KOPT-K1 (cell line): ENCODE results near the gene CDK18.

Experiments
- H3K27ac ChIP-seq: fragments of 200-600 bp; sonication (generic); 2 replicates; pipeline ENCODE4 v1.5.1; 2016; ENCODE audit warnings: antibody characterized with exemption, mild to moderate bottlenecking, low read depth, low read length; ENCODE audit not compliant: poor library complexity, severe bottlenecking
- H3K36me3 ChIP-seq: fragments of 200-600 bp; sonication (generic); 2 replicates; pipeline ENCODE4 v1.5.1; 2017; ENCODE audit warnings: antibody characterized with exemption, mild to moderate bottlenecking, low read length, moderate library complexity; ENCODE audit not compliant: insufficient read depth
- H3K9me3 ChIP-seq: fragments of 200-600 bp; sonication (generic); 2 replicates; pipeline ENCODE4 v1.5.1; 2017; ENCODE audit warnings: antibody characterized with exemption, low read length, mild to moderate bottlenecking; ENCODE audit not compliant: insufficient read depth, poor library complexity, severe bottlenecking

CDK18 gene

GRCh38 chr1:205506409-205507200, 2.1 kb downstream of the CDK18 start:
- H3K36me3 ChIP-seq, result no peaks in the 10 kb centered on the region
- H3K27ac ChIP-seq, result no peak overlapping the region
- H3K9me3 ChIP-seq, result no peaks in the 10 kb centered on the region

- Histone ChIP-seq H3K36me3 (no peaks in the 10 kb centered on the region), H3K9me3 (no peaks in the 10 kb centered on the region), H3K27ac (no peak overlapping the region)
Measured at GRCh38 chr1:205508227-205508714, 3.8 kb downstream of the CDK18 start.

DNA sequence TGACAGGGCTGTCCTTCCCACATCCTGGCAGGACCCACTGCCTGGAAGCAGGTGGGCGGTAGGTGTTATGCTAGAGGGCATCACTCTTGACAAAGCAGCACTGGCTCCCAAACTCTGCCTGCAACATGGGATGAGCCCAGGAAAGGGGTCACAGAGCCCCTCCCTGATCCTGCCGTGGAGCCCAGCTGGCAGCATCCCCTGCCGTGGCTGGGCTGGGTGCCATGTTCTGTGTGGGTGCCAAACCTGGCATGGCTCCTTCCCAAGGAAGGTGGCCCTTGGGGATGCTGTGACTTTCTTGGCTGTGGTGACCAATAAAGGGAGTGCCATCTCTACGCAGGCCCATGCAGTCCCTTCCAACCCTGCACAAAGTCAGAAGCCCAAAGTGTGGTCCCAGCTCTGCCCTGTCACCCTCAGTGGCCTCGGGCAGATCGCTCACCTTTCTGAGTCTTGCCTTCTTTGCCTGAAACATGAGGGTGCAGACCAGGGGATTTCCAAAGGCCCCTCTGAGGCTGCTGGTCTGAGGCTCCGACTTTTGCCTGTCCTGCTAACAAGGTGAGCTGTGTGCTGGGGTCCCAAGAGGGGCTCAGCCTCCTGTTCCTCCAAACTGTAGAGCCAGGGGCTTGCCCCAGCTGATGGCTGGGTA, 6.0 kb downstream of the CDK18 start:
- H3K27ac ChIP-seq, result no peak overlapping the region

GRCh38 chr1:205510951-205511330, 6.5 kb downstream of the CDK18 start:
- no peaks in the 10 kb centered on the region for H3K9me3 ChIP-seq
- H3K27ac ChIP-seq, result no peak overlapping the region
- no peaks in the 10 kb centered on the region for H3K36me3 ChIP-seq

More for the DNA sequence above, 6.0 kb downstream of the CDK18 start:
- H3K36me3 ChIP-seq, result no peaks in the 10 kb centered on the region
- H3K9me3 ChIP-seq, result no peaks in the 10 kb centered on the region

DNA sequence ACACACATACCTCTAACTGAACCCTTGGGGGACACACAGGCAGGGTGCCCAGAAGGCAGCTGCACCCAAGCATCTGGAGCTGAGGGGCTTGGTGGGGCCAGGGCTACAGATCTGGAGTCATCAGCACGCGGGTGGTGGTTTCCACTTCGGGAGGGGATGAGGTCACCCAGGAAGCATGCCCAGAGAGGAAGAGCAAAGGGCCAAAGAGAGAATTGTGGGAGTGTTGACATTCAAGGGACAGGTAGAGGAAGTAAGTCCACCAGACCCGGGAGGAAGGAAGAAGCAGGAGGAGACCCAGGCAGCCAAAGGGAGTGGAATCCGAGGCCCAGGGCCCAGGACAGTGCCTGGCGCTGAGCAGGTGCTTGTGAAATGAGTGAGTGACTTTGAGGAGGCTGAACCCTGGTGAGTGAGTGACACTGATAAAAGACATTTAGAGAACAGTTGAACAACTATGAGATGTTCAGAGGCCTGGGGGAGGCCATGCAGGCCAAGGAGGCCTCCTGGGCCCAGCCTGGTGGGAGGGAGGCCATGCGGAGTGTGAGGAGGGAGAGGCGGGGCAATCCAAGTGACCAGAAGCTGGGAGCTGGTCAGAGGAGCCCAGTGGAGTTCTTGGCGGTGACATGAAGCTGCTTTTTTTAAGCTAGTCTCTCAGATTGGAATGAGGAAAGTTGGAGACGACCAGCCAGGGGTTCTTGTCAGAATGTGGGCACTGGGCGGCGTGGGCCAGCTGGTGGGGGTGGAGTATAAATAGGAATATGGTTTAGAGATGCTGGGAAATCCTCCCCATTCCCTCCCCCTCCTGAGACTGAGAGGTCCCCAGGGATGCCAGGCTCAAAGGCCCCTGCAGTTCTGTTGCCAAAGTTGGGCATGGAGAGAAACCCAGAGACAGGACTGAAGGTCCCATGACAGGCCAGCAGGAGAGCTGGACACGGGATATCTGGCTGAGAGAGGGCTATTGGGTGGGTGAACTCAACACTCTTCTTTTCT, 7.9 kb downstream of the CDK18 start:
- Histone ChIP-seq H3K9me3 (no peaks in the 10 kb centered on the region), H3K27ac (no peak overlapping the region), H3K36me3 (no peaks in the 10 kb centered on the region)

DNA sequence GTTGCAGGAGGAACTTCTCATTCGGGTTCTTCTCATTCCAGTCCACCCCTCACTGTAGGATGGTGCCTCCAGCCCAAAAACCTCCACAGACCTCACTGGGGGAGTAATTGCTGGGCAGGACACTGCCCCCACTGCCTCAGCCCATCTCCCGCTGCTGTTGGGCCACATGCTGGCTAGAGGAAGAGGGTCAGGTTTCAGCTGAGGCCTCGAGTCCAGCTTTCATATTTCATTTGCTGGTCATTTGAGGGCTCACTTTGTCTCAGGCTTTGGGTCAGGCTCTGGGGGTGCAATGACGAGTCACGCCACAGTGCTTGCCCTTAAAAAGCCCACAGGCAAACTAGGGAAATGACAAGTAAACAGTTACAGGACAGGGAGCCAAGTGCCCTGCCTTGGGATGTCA, 9.3 kb downstream of the CDK18 start:
- Histone ChIP-seq H3K27ac (no peak overlapping the region), H3K36me3 (no peaks in the 10 kb centered on the region), H3K9me3 (no peaks in the 10 kb centered on the region)

DNA sequence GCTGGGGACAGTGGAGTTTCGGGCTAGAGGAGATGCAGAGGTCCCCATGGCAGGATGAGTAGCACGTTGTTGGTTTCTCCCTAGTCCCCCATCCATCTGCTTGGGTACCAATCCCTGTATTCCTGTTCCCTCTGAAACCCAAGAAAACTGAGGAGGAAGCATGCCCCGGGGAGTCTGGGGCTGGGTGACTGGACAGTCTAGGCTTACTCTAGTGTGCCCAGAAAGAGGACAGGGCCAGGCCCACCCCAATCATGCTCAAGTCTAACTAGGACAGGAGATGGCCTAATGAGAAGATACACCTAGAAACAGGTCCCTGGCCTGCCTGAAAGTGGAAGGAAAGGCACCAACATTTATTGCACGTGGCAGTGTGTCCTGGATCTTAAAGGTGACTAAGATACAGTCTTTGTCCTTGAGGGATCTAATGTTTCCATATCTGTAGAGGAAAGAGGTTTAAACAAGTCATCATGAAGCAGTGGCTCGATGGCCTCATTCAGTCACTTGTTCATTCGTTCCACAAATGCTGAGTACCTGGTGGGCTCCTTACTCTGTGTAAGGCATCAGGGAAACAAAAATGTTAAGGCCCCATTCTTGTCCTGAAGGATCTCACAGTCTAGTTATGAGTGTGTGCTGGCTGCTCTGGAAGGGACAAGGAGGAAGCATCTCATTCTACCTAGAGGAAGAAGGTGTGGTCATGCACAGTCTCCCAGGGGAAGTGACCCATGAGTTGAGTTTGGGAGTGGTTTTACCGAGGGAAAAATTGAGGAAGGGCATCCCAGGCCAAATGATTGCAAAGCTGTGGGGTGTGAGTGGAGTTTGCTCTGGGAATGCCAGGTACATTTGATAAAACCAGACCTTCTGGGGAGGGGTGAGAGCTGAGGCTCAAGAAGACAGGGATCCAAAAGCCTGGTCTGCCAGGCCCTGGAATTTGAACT, 10.0 kb downstream of the CDK18 start:
- no peak overlapping the region for H3K27ac ChIP-seq
- no peaks in the 10 kb centered on the region for H3K36me3 ChIP-seq

GRCh38 chr1:205515781-205516253, 11.3 kb downstream of the CDK18 start:
- no peaks in the 10 kb centered on the region for H3K9me3 ChIP-seq
- no peaks in the 10 kb centered on the region for H3K36me3 ChIP-seq
- no peak overlapping the region for H3K27ac ChIP-seq

More for the DNA sequence above, 10.0 kb downstream of the CDK18 start:
- H3K9me3 ChIP-seq, result no peaks in the 10 kb centered on the region

- H3K36me3 ChIP-seq, result no peaks in the 10 kb centered on the region
- H3K27ac ChIP-seq, result no peak overlapping the region
- no peaks in the 10 kb centered on the region for H3K9me3 ChIP-seq
Measured at GRCh38 chr1:205516362-205516761, 11.9 kb downstream of the CDK18 start.

GRCh38 chr1:205517288-205517687, 12.8 kb downstream of the CDK18 start:
- Histone ChIP-seq H3K9me3 (no peaks in the 10 kb centered on the region), H3K36me3 (no peaks in the 10 kb centered on the region), H3K27ac (no peak overlapping the region)

DNA sequence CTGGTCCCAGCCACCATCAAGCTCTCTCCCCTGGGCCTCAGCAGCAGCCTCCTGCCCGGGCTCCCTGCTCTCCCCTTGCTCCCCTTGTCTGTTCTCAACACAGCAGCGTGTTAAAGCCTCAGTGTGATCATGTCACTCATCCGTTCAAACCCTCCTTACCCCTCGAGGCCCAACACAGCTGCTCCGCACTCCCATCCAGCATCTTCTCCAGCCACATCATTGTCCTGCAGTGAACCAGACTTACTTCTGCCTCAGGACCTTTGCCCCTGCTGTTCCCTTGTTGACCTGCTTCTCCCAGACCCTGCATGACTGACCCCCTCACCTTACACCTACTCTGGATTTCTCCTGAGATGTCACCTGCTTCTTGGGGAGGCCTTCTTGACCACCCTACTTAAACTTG, 13.3 kb downstream of the CDK18 start:
- Histone ChIP-seq H3K36me3 (no peaks in the 10 kb centered on the region), H3K27ac (no peak overlapping the region), H3K9me3 (no peaks in the 10 kb centered on the region)

DNA sequence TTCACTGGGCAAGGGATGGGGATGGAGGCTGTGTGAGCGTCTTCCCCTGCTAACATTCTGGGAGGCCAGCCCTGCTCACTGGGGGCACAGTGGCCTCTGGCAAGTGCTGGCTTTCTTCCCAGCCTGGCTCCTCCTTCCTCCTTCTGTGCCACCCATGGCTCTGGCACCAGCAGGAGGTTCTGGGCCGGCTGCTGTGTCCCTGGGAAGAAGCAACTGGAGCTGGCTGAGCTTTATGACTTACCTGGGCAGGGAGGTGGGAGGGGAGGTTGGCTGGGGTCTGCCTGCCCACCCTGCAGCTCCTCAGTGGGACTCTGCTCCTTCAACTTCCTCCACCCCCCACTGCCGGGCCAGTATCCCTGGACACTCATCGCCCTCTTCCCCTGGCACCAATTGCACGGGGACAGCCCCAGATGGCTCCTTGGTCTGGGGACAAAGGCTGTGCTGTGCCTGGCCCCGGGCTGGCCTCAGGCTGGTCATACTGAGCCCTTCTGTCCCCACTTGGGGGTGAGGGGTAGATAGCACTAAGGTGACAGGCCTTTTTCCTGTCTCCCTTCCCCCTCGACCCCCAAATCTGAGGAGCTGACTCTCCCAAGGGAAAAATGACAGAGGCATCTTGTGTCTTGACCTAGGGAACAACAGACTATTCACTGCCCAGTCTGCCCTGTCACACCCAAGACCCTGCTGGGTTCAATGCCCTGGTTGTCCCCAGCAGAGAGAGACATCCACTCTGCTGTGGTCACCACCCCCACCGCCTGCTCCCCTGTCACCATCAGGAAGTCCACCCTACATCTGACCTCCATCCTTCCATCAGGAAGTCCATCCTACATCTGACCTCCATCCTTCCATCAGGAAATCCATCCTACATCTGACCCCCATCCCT, 14.4 kb downstream of the CDK18 start:
- Histone ChIP-seq H3K9me3 (no peaks in the 10 kb centered on the region), H3K36me3 (no peaks in the 10 kb centered on the region), H3K27ac (no peak overlapping the region)

- Histone ChIP-seq H3K9me3 (no peaks in the 10 kb centered on the region), H3K27ac (no peak overlapping the region), H3K36me3 (no peaks in the 10 kb centered on the region)
Measured at GRCh38 chr1:205519541-205520131, 15.2 kb downstream of the CDK18 start.
